HG02981 (cell line): ENCODE data around the gene COMMD1.
"Not testable (repeated sequence)": the region's sequence is repeated elsewhere in the genome, so short reads cannot be mapped to it uniquely, and the experiment has no call there.

Experiments
- ATAC-seq: cut with Tn5 transposase; IDR thresholded peaks from one replicate; pipeline ENCODE4 v1.9.1; 2021; ENCODE audit warnings: mild to moderate bottlenecking, moderate library complexity; ENCODE audit not compliant: unreplicated experiment

The COMMD1 gene

GRCh38 chr2:62014102-62014501 is 108.6 kb downstream of the COMMD1 start:
- ATAC-seq, result no peak

GRCh38 chr2:62016957-62017356 is 111.5 kb downstream of the COMMD1 start:
- no peak for ATAC-seq

GRCh38 chr2:62029910-62030309 is 124.4 kb downstream of the COMMD1 start:
- ATAC-seq, result no peak

GRCh38 chr2:62030902-62031301 is 125.4 kb downstream of the COMMD1 start:
- ATAC-seq, result no peak

- ATAC-seq, result no peak
Measured at GRCh38 chr2:62032096-62032495, 126.6 kb downstream of the COMMD1 start.

GRCh38 chr2:62034715-62035114 is 129.2 kb downstream of the COMMD1 start:
- no peak for ATAC-seq

- no peak for ATAC-seq
Measured at GRCh38 chr2:62036229-62036628, 130.8 kb downstream of the COMMD1 start.

GRCh38 chr2:62036761-62037250 is 131.3 kb downstream of the COMMD1 start:
- no peak for ATAC-seq

GRCh38 chr2:62038975-62039771 is 133.7 kb downstream of the COMMD1 start:
- ATAC-seq, result peak; percentile 100

- ATAC-seq, result no peak
Measured at GRCh38 chr2:62040926-62041325, 135.5 kb downstream of the COMMD1 start.

- ATAC-seq, result not testable (repeated sequence)
Measured at GRCh38 chr2:62041701-62042385, 136.4 kb downstream of the COMMD1 start.

- ATAC-seq, result no peak
Measured at GRCh38 chr2:62042400-62042799, 136.9 kb downstream of the COMMD1 start.

GRCh38 chr2:62042944-62043343 is 137.5 kb downstream of the COMMD1 start:
- ATAC-seq, result no peak

GRCh38 chr2:62045017-62045543 is 139.6 kb downstream of the COMMD1 start:
- ATAC-seq, result no peak

GRCh38 chr2:62046141-62046540 is 140.7 kb downstream of the COMMD1 start:
- no peak for ATAC-seq

- ATAC-seq, result no peak
Measured at GRCh38 chr2:62050456-62051045, 145.1 kb downstream of the COMMD1 start.

- no peak for ATAC-seq
Measured at GRCh38 chr2:62054029-62054791, 148.7 kb downstream of the COMMD1 start.

GRCh38 chr2:62054916-62055450 is 149.5 kb downstream of the COMMD1 start:
- ATAC-seq, result no peak

GRCh38 chr2:62055724-62056336 is 150.4 kb downstream of the COMMD1 start:
- ATAC-seq, result no peak

- ATAC-seq, result no peak
Measured at GRCh38 chr2:62056341-62056740, 150.9 kb downstream of the COMMD1 start.
